H1 (cell line): ENCODE results near the gene SOX10. TPM values are rescaled to one million over a fixed set of nuclear protein-coding genes. Genes with fewer than 3 reads are reported as not detected.
"Not testable (repeated sequence)": the region's sequence is repeated elsewhere in the genome, so short reads cannot be mapped to it uniquely, and the experiment has no call there.

Source experiments
- CTCF ChIA-PET: fragments of 300-600 bp; sonication (Branson Sonifier 250); formaldehyde crosslinking; loops from one replicate; lab custom pipeline; 2021; ENCODE audit not compliant: partially characterized antibody; lab: Charles Lee
- POLR2A ChIA-PET: fragments of 300-600 bp; sonication (Branson Sonifier 250); formaldehyde crosslinking; loops from one replicate; lab custom pipeline; 2021; ENCODE audit warnings: inconsistent platforms; ENCODE audit not compliant: partially characterized antibody; lab: Charles Lee
- DNase-seq, 2 experiments: peaks; one replicate each; pipeline versions ENCODE4 v3.0.0 to v3.0.0-alpha.2; 2010 to 2022; ENCODE audit warnings: low spot score in 2 of 2, low read depth in 1 of 2, mixed read lengths in 1 of 2
- FAIRE-seq: peaks from 2 replicates; lab custom pipeline; 2011; peaks lifted over from hg19 to GRCh38; lab: Jason Lieb, UNC
- H2AFZ ChIP-seq: 2 replicates; pipeline ENCODE4 v1.8.1; 2012; ENCODE audit warnings: low read length, inconsistent platforms
- H2AK5ac ChIP-seq: 2 replicates; pipeline ENCODE4 v1.6.1; 2013; ENCODE audit warnings: low read depth, low read length
- H2BK120ac ChIP-seq: replicated peaks from 2 replicates; pipeline ENCODE3; 2013; ENCODE audit warnings: low read depth, low read length, inconsistent platforms
- H2BK12ac ChIP-seq: 2 replicates; pipeline ENCODE4 v1.6.1; 2013; ENCODE audit warnings: low read depth, low read length
- H2BK15ac ChIP-seq: 2 replicates; pipeline ENCODE4 v1.6.1; 2013; ENCODE audit warnings: low read length
- H2BK20ac ChIP-seq: 2 replicates; pipeline ENCODE4 v1.6.1; 2013; ENCODE audit warnings: low read length
- H2BK5ac ChIP-seq: 2 replicates; pipeline ENCODE4 v1.6.1; 2013; ENCODE audit warnings: low read depth, low read length
- H3K14ac ChIP-seq: 2 replicates; pipeline ENCODE4 v1.6.1; 2013; ENCODE audit warnings: inconsistent platforms; ENCODE audit not compliant: insufficient read length
- H3K18ac ChIP-seq: 2 replicates; pipeline ENCODE4 v1.6.1; 2013; ENCODE audit warnings: low read length; ENCODE audit errors: extremely low read depth
- H3K23ac ChIP-seq: 2 replicates; pipeline ENCODE4 v1.6.1; 2013; ENCODE audit warnings: inconsistent platforms; ENCODE audit not compliant: insufficient read length
- H3K23me2 ChIP-seq: 2 replicates; pipeline ENCODE4 v1.6.1; 2013; ENCODE audit warnings: low read depth, low read length
- H3K27ac ChIP-seq: 2 replicates; pipeline ENCODE4 v1.6.1; 2011; ENCODE audit warnings: low read depth, low read length, inconsistent platforms
- H3K27me3 ChIP-seq, 4 experiments: replicated peaks in 1 of 4; 1 replicate in 1 of 4; 2 replicates in 3 of 4; pipeline versions ENCODE4 v1.6.1 to v1.8.1; 2011 to 2013; ENCODE audit warnings: low read length in 3 of 4, mild to moderate bottlenecking in 3 of 4, inconsistent platforms in 2 of 4, mixed read lengths in 2 of 4, moderate library complexity in 1 of 4; ENCODE audit not compliant: control insufficient read depth in 3 of 4, insufficient read depth in 3 of 4; ENCODE audit errors: extremely low read depth in 1 of 4
- H3K36me3 ChIP-seq, 4 experiments: 2 replicates each; pipeline versions ENCODE4 v1.6.1 to v1.8.1; 2011 to 2013; ENCODE audit warnings: mild to moderate bottlenecking in 4 of 4, low read length in 3 of 4, moderate library complexity in 2 of 4, control low read depth in 1 of 4, inconsistent platforms in 1 of 4; ENCODE audit not compliant: insufficient read depth in 4 of 4, control insufficient read depth in 2 of 4
- H3K4ac ChIP-seq: replicated peaks from 2 replicates; pipeline ENCODE3; 2013; ENCODE audit warnings: low read length, low read depth, mixed read lengths, inconsistent platforms; ENCODE audit not compliant: insufficient read length
- H3K4me1 ChIP-seq, 4 experiments: replicated peaks in 1 of 4; 1 replicate in 1 of 4; 2 replicates in 3 of 4; pipeline versions ENCODE4 v1.6.1 to v1.8.1; 2011 to 2013; ENCODE audit warnings: low read length in 3 of 4, inconsistent platforms in 2 of 4, mixed read lengths in 1 of 4; ENCODE audit not compliant: insufficient read depth in 4 of 4, control insufficient read depth in 3 of 4
- H3K4me2 ChIP-seq, 2 experiments: 2 replicates each; pipeline versions ENCODE4 v1.6.1 to v1.8.1; 2011 to 2013; ENCODE audit warnings: low read depth in 2 of 2, low read length in 2 of 2, control low read depth in 1 of 2, inconsistent platforms in 1 of 2, mild to moderate bottlenecking in 1 of 2; ENCODE audit not compliant: insufficient read depth in 1 of 2
- H3K4me3 ChIP-seq, 4 experiments: fragments of 200-600, 300-600 bp in 1 of 4; sonication (generic), shearing (Covaris generic), sonication (Bioruptor Twin) in 1 of 4; 2 replicates each; pipeline versions ENCODE4 v1.5.1 to v1.8.1; 2011 to 2016; ENCODE audit warnings: low read length in 4 of 4, low read depth in 3 of 4, control low read depth in 2 of 4, inconsistent platforms in 2 of 4, mild to moderate bottlenecking in 2 of 4, mixed read lengths in 1 of 4, moderate library complexity in 1 of 4; ENCODE audit not compliant: insufficient read depth in 2 of 4; ENCODE audit errors: extremely low read depth in 1 of 4
- H3K56ac ChIP-seq: replicated peaks from 2 replicates; pipeline ENCODE3; 2013; ENCODE audit warnings: low read depth, mild to moderate bottlenecking, mixed read lengths, low read length, inconsistent platforms; ENCODE audit not compliant: insufficient read length
- H3K79me1 ChIP-seq: 2 replicates; pipeline ENCODE4 v1.6.1; 2013; ENCODE audit warnings: low read depth, low read length, control low read depth
- H3K79me2 ChIP-seq, 2 experiments: 2 replicates each; pipeline versions ENCODE4 v1.6.1 to v1.8.1; 2012 to 2013; ENCODE audit warnings: low read length in 2 of 2, mild to moderate bottlenecking in 2 of 2, inconsistent platforms in 1 of 2; ENCODE audit not compliant: insufficient read depth in 2 of 2, control insufficient read depth in 1 of 2
- H3K9ac ChIP-seq, 4 experiments: replicated peaks in 1 of 4; 1 replicate in 1 of 4; 2 replicates in 3 of 4; pipeline versions ENCODE4 v1.6.1 to v1.8.1; 2011 to 2013; ENCODE audit warnings: low read depth in 3 of 4, low read length in 3 of 4, control low read depth in 2 of 4, mild to moderate bottlenecking in 2 of 4, moderate library complexity in 2 of 4, inconsistent platforms in 1 of 4; ENCODE audit errors: extremely low read depth in 1 of 4
- H3K9me3 ChIP-seq, 2 experiments: 2 replicates each; pipeline versions ENCODE4 v1.6.1 to v1.8.1; 2012 to 2013; ENCODE audit warnings: mild to moderate bottlenecking in 2 of 2, moderate library complexity in 2 of 2, control low read depth in 1 of 2, inconsistent platforms in 1 of 2, low read depth in 1 of 2, low read length in 1 of 2, mixed read lengths in 1 of 2; ENCODE audit not compliant: insufficient read depth in 2 of 2
- H4K20me1 ChIP-seq, 2 experiments: replicated peaks in 1 of 2; 2 replicates each; pipeline versions ENCODE3 to v1.8.1; 2011 to 2013; ENCODE audit warnings: inconsistent platforms in 2 of 2, low read length in 2 of 2, mild to moderate bottlenecking in 1 of 2; ENCODE audit not compliant: insufficient read depth in 2 of 2, control insufficient read depth in 1 of 2
- H4K5ac ChIP-seq: 2 replicates; pipeline ENCODE4 v1.6.1; 2013; ENCODE audit warnings: low read length, low read depth, mixed read lengths, inconsistent platforms; ENCODE audit not compliant: insufficient read length
- H4K8ac ChIP-seq: 2 replicates; pipeline ENCODE4 v1.8.0; 2013; ENCODE audit warnings: mild to moderate bottlenecking, moderate library complexity, low read length, inconsistent platforms; ENCODE audit not compliant: insufficient read depth; ENCODE audit errors: extremely low read depth
- H4K91ac ChIP-seq: replicated peaks from 2 replicates; pipeline ENCODE3; 2013; ENCODE audit warnings: low read length, mixed read lengths, inconsistent platforms; ENCODE audit not compliant: insufficient read length
- WGBS, 2 experiments: shearing (Covaris generic) in 1 of 2; methylation state at CpG; one replicate each; pipeline versions ENCODE4 v1.1.6 to v1.1.7; 2013 to 2015; ENCODE audit warnings: low lambda C conversion rate in 2 of 2, mixed read lengths in 2 of 2, inconsistent platforms in 1 of 2, low coverage in 1 of 2, missing lambda C conversion rate in 1 of 2; ENCODE audit not compliant: insufficient replicate concordance in 2 of 2, insufficient coverage in 1 of 2, insufficient read length in 1 of 2; ENCODE audit errors: extremely low coverage in 1 of 2, missing lambda C conversion rate in 1 of 2; 5-methylcytosine and 5-hydroxymethylcytosine counted together
- polyA plus RNA-seq, 7 experiments: library from polyadenylated mRNA; depleted of rRNA in 3 of 7; stranded (reverse) in 5 of 7; unstranded in 2 of 7; fragments of >200 nt in 5 of 7; fragments of 200-250 nt in 2 of 7; gene quantifications; 1 replicate in 5 of 7; 2 replicates in 1 of 7; 4 replicates in 1 of 7; pipeline versions ENCODE4 v1.2.1 to v1.2.3, GENCODE V29; 2011 to 2013; ENCODE audit warnings: missing spikeins in 2 of 7, mixed read lengths in 2 of 7
- total RNA-seq: library from RNA; stranded (reverse); fragmentation: NEBNext Ultra II Directional; extraction: Animal tissue kit (Norgen Biotek cat#: 25700); gene quantifications from 2 replicates; pipeline ENCODE4 v1.2.1, GENCODE V29; 2021

Gene SOX10
- total and polyA plus RNA-seq, 2 of the 8 experiments (the other 6 are each of a cell fraction or from before 2014, with no cell fraction given) = 2.7 TPM

DNA sequence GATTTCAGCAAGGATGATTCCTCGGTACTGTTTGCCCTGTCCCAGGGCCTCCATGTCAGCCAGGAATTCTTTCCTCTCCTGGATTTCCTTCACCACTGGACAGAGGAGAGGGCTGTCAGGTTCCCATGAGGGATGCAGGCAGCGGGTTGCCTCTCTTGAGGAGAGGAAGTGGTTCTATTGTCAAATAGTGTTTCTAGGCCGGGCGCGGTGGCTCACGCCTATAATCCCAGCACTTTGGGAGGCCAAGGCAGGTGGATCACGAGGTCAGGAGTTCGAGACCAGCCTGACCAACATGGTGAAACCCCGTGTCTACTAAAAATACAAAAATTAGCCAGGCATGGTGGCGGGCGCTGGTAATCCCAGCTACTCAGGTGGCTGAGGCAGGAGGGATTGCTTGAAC lies 39.9 kb downstream of the SOX10 start:
- not testable (repeated sequence) for H3K56ac ChIP-seq, H3K9ac ChIP-seq, H2AK5ac ChIP-seq, H4K20me1 ChIP-seq, H3K27ac ChIP-seq, H3K79me2 ChIP-seq, H3K27me3 ChIP-seq, H4K5ac ChIP-seq, H3K4me2 ChIP-seq, FAIRE-seq, H3K4ac ChIP-seq, H3K9me3 ChIP-seq, H2BK5ac ChIP-seq, H3K14ac ChIP-seq, H2AFZ ChIP-seq, DNase-seq, H3K4me3 ChIP-seq, H2BK15ac ChIP-seq, H4K8ac ChIP-seq, H3K18ac ChIP-seq, H2BK120ac ChIP-seq, H4K91ac ChIP-seq, H3K23me2 ChIP-seq, H2BK20ac ChIP-seq, H3K4me1 ChIP-seq, H3K36me3 ChIP-seq, H3K23ac ChIP-seq, H2BK12ac ChIP-seq, H3K79me1 ChIP-seq
- CTCF ChIA-PET = interaction anchor here (1.2 to 2.7 kb wide), 2 partner anchors 10 to 11 kb away, joined by 3 to 9 read pairs; no protein-coding TSS in a partner anchor
- POLR2A ChIA-PET = interaction anchor here (1.0 kb wide), 1 partner anchor 10 kb away, joined by 5 read pairs; no protein-coding TSS in a partner anchor
- 82% methylated on average over 10 of the region's 11 CpGs; no CpG with 5 or more reads in 1 of the 2 experiments for WGBS, 2 experiments
